ENCODE data around the gene ROBO1.

The ROBO1 gene

GRCh38 chr3:79057756-79058155 is 710.0 kb downstream of the ROBO1 start:
- DNase-seq (ENCODE audit: low read depth), result no peak

- DNase-seq (ENCODE audit: low read depth), result no peak
These were observed 711.3 kb downstream of the ROBO1 start for GRCh38 chr3:79056498-79056897.

GRCh38 chr3:79052054-79052681 is 715.6 kb downstream of the ROBO1 start:
- no peak for DNase-seq (ENCODE audit: low read depth)

GRCh38 chr3:79047581-79047980 is 720.2 kb downstream of the ROBO1 start:
- no peak for DNase-seq (ENCODE audit: low read depth)

GRCh38 chr3:79041621-79042020 is 726.2 kb downstream of the ROBO1 start:
- no peak for DNase-seq (ENCODE audit: low read depth)

GRCh38 chr3:79040701-79041100 is 727.1 kb downstream of the ROBO1 start:
- DNase-seq (ENCODE audit: low read depth), result no peak

- no peak for DNase-seq (ENCODE audit: low read depth)
These were observed 727.7 kb downstream of the ROBO1 start for GRCh38 chr3:79040091-79040490.

- DNase-seq (ENCODE audit: low read depth), result no peak
These were observed 728.6 kb downstream of the ROBO1 start for GRCh38 chr3:79039192-79039591.

- DNase-seq (ENCODE audit: low read depth), result no peak
These were observed 729.2 kb downstream of the ROBO1 start for GRCh38 chr3:79038636-79039035.

- DNase-seq (ENCODE audit: low read depth), result no peak
These were observed 729.7 kb downstream of the ROBO1 start for GRCh38 chr3:79038057-79038456.

- no peak for DNase-seq (ENCODE audit: low read depth)
These were observed 735.0 kb downstream of the ROBO1 start for GRCh38 chr3:79032686-79033318.

GRCh38 chr3:79030157-79030556 is 737.6 kb downstream of the ROBO1 start:
- DNase-seq (ENCODE audit: low read depth), result no peak

GRCh38 chr3:79028916-79029315 is 738.9 kb downstream of the ROBO1 start:
- no peak for DNase-seq (ENCODE audit: low read depth)

- no peak for DNase-seq (ENCODE audit: low read depth)
These were observed 740.2 kb downstream of the ROBO1 start for GRCh38 chr3:79027593-79027992.

- DNase-seq (ENCODE audit: low read depth), result no peak
These were observed 747.9 kb downstream of the ROBO1 start for GRCh38 chr3:79019924-79020173.

- DNase-seq (ENCODE audit: low read depth), result peak; percentile 3
These were observed 748.5 kb downstream of the ROBO1 start for GRCh38 chr3:79019137-79019923.

- peak; percentile 7 for DNase-seq (ENCODE audit: low read depth)
These were observed 749.1 kb downstream of the ROBO1 start for GRCh38 chr3:79018671-79019136.

- no peak for DNase-seq (ENCODE audit: low read depth)
These were observed 749.5 kb downstream of the ROBO1 start for GRCh38 chr3:79018265-79018664.

- DNase-seq (ENCODE audit: low read depth), result no peak
These were observed 751.0 kb downstream of the ROBO1 start for GRCh38 chr3:79016587-79017376.

GRCh38 chr3:79015854-79016253 is 751.9 kb downstream of the ROBO1 start:
- DNase-seq (ENCODE audit: low read depth), result no peak

- DNase-seq (ENCODE audit: low read depth), result no peak
These were observed 754.8 kb downstream of the ROBO1 start for GRCh38 chr3:79012946-79013362.

GRCh38 chr3:79012530-79012913 is 755.3 kb downstream of the ROBO1 start:
- no peak for DNase-seq (ENCODE audit: low read depth)

Measured in stimulated activated CD8-positive, alpha-beta memory T cell treated with anti-CD3 and anti-CD28 coated beads, Interleukin-4, amount 100 ng/mL, for 24 hours (primary cell).